HepG2 (cell line): Measurements from ENCODE around the gene EVC. TPM values are rescaled to one million over a fixed set of nuclear protein-coding genes. Genes with fewer than 3 reads are reported as not detected.
A peak's percentile ranks its signal among the peaks of the same experiment; 100 is the strongest.

Experiments
- ARID4A ChIP-seq: sonication (generic); formaldehyde crosslinking; IDR thresholded peaks from 2 replicates; pipeline ENCODE4 v1.5.0; 2020; ENCODE audit warnings: mild to moderate bottlenecking, missing genetic modification reagents, borderline replicate concordance
- ATF5 ChIP-seq: sonication (generic); formaldehyde crosslinking; IDR thresholded peaks from 2 replicates; pipeline ENCODE4 v1.4.0; 2020; ENCODE audit warnings: mild to moderate bottlenecking, low read depth, missing genetic modification reagents
- ATF7-NPFF ChIP-seq: sonication (generic); formaldehyde crosslinking; IDR thresholded peaks from 2 replicates; pipeline ENCODE4 v1.8.1; 2023; ENCODE audit warnings: mild to moderate bottlenecking, low read depth, missing genetic modification reagents, moderate library complexity
- FOXJ3 ChIP-seq: sonication (generic); formaldehyde crosslinking; IDR thresholded peaks from 2 replicates; pipeline ENCODE4 v1.4.0; 2020; ENCODE audit warnings: missing genetic modification reagents, mild to moderate bottlenecking, borderline replicate concordance
- FOXP1 ChIP-seq, 2 experiments: fragments of 450-650 bp in 1 of 2; IDR thresholded peaks; 2 replicates each; pipeline ENCODE4 v1.6.1; 2017 to 2018; ENCODE audit warnings: antibody characterized with exemption in 1 of 2
- GLMP ChIP-seq: sonication (generic); formaldehyde crosslinking; IDR thresholded peaks from 2 replicates; pipeline ENCODE4 v1.9.0; 2021; ENCODE audit warnings: missing genetic modification reagents, mild to moderate bottlenecking, borderline replicate concordance
- GTF3A ChIP-seq: sonication (generic); formaldehyde crosslinking; conservative IDR thresholded peaks from 2 replicates; pipeline ENCODE4 v1.4.0; 2020; ENCODE audit warnings: mild to moderate bottlenecking, missing genetic modification reagents
- KDM1A ChIP-seq: IDR thresholded peaks from 2 replicates; pipeline ENCODE4 v1.6.1; 2016; ENCODE audit warnings: missing compliant biosample characterization
- KDM2A ChIP-seq: sonication (generic); formaldehyde crosslinking; IDR thresholded peaks from 2 replicates; pipeline ENCODE4 v1.4.0; 2020; ENCODE audit warnings: low read depth, missing genetic modification reagents, borderline replicate concordance
- NBN ChIP-seq: fragments of 450-650 bp; conservative IDR thresholded peaks from 2 replicates; pipeline ENCODE4 v1.6.1; 2017
- PAF1 ChIP-seq: IDR thresholded peaks from 2 replicates; pipeline ENCODE4 v1.6.1; 2016; ENCODE audit warnings: missing genetic modification reagents, missing compliant biosample characterization
- RAD21 ChIP-seq: fragments of 450-650 bp; formaldehyde crosslinking; IDR thresholded peaks from 2 replicates; pipeline ENCODE4 v1.5.0; 2020; ENCODE audit warnings: mild to moderate bottlenecking
- RXRA ChIP-seq: sonication (generic); formaldehyde crosslinking; IDR thresholded peaks from 2 replicates; pipeline ENCODE4 v1.5.1; 2020; ENCODE audit warnings: missing genetic modification reagents
- SETDB1 ChIP-seq: sonication (generic); formaldehyde crosslinking; IDR thresholded peaks from 2 replicates; pipeline ENCODE4 v1.5.1; 2020; ENCODE audit warnings: missing genetic modification reagents, mild to moderate bottlenecking, borderline replicate concordance
- SP5 ChIP-seq: IDR thresholded peaks from 2 replicates; pipeline ENCODE4 v1.6.1; 2016; ENCODE audit warnings: low read depth, borderline replicate concordance
- SPEN ChIP-seq: sonication (generic); formaldehyde crosslinking; IDR thresholded peaks from 2 replicates; pipeline ENCODE4 v1.5.1; 2020; ENCODE audit warnings: low read depth, mild to moderate bottlenecking, missing genetic modification reagents
- THRA ChIP-seq: sonication (generic); formaldehyde crosslinking; IDR thresholded peaks from 2 replicates; pipeline ENCODE4 v1.4.0; 2020; ENCODE audit warnings: missing genetic modification reagents, borderline replicate concordance
- TOE1 ChIP-seq: sonication (generic); formaldehyde crosslinking; IDR thresholded peaks from 2 replicates; pipeline ENCODE4 v1.4.0; 2020; ENCODE audit warnings: mild to moderate bottlenecking, missing genetic modification reagents
- ZFAT ChIP-seq: sonication (generic); formaldehyde crosslinking; conservative IDR thresholded peaks from 2 replicates; pipeline ENCODE4 v1.8.1; 2023; ENCODE audit warnings: missing genetic modification reagents, inconsistent platforms
- ZFY ChIP-seq: sonication (generic); formaldehyde crosslinking; IDR thresholded peaks from 2 replicates; pipeline ENCODE4 v1.4.0; 2020; ENCODE audit warnings: missing genetic modification reagents
- ZMAT3 ChIP-seq: sonication (generic); formaldehyde crosslinking; conservative IDR thresholded peaks from 2 replicates; pipeline ENCODE4 v1.7.0; 2021; ENCODE audit warnings: missing genetic modification reagents
- ZNF354B ChIP-seq: sonication (generic); formaldehyde crosslinking; IDR thresholded peaks from 2 replicates; pipeline ENCODE4 v1.8.0; 2022; ENCODE audit warnings: mild to moderate bottlenecking, missing genetic modification reagents
- ZNF572 ChIP-seq: sonication (generic); formaldehyde crosslinking; IDR thresholded peaks from 2 replicates; pipeline ENCODE4 v1.5.1; 2020; ENCODE audit warnings: mild to moderate bottlenecking, missing genetic modification reagents
- ZNF720 ChIP-seq: sonication (generic); formaldehyde crosslinking; IDR thresholded peaks from 2 replicates; pipeline ENCODE4 v1.4.0; 2020; ENCODE audit warnings: missing genetic modification reagents
- ZNF775 ChIP-seq: sonication (generic); formaldehyde crosslinking; IDR thresholded peaks from 2 replicates; pipeline ENCODE4 v1.4.0; 2020; ENCODE audit warnings: missing genetic modification reagents, mild to moderate bottlenecking, moderate library complexity, borderline replicate concordance
- polyA plus RNA-seq, 8 experiments: library from polyadenylated mRNA; depleted of rRNA in 3 of 8; stranded (reverse) in 7 of 8; unstranded in 1 of 8; fragments of >200 nt; fragmentation: Illumina TruSeq in 4 of 8; extraction: Trizol in 4 of 8; gene quantifications; 2 replicates each; pipeline versions ENCODE4 v1.2.1 to v1.2.3, GENCODE V29; 2011 to 2016; ENCODE audit warnings: low read depth in 4 of 8, missing spikeins in 1 of 8, mixed read lengths in 1 of 8; ENCODE audit not compliant: insufficient read depth in 1 of 8
- total RNA-seq, 5 experiments: library from RNA; depleted of rRNA; stranded (reverse); fragments of >200 nt; fragmentation: Illumina TruSeq; extraction: Trizol; gene quantifications; 2 replicates each; pipeline ENCODE4 v1.2.3, GENCODE V29; 2016; ENCODE audit warnings: low read depth in 1 of 5

EVC gene
- total and polyA plus RNA-seq, 2 of the 13 experiments (the other 11 are each of a cell fraction or from before 2014, with no cell fraction given): 3.1 to 4.9 TPM

GRCh38 chr4:5722328-5722727, 11.3 kb downstream of the EVC start (continued):
- no peak for TF ChIP-seq TOE1 (CRISPR knock-in tag)
- peak; percentile 32; the same call in 1 of the 2 replicates for TF ChIP-seq KDM1A (CRISPR knock-in tag)
- peak; percentile 42; the same call in 1 of the 2 replicates for TF ChIP-seq SP5 (CRISPR knock-in tag)
- no peak for TF ChIP-seq RXRA (CRISPR knock-in tag)
- no peak; the same call in 1 of the 2 replicates for TF ChIP-seq ARID4A
- TF ChIP-seq GLMP: no peak
- no peak for TF ChIP-seq ZNF572 (CRISPR knock-in tag)
- TF ChIP-seq RAD21 (CRISPR knock-in tag): no peak
- no peak for TF ChIP-seq SETDB1 (CRISPR knock-in tag)
- TF ChIP-seq ZMAT3 (CRISPR knock-in tag): 0 out of 2 replicates have a peak, but pooled peaks have one; percentile 38
- peak; percentile 87 for TF ChIP-seq THRA
- TF ChIP-seq FOXJ3 (CRISPR knock-in tag): peak; percentile 31; the same call in 1 of the 2 replicates
- no peak for TF ChIP-seq NBN
- TF ChIP-seq ZFAT: no peak
- TF ChIP-seq ZNF775 (CRISPR knock-in tag): no peak
- TF ChIP-seq ATF7-NPFF (CRISPR knock-in tag): no peak
- no peak for TF ChIP-seq PAF1 (CRISPR knock-in tag)
- TF ChIP-seq ZFY (CRISPR knock-in tag): peak; percentile 62; the same call in 1 of the 2 replicates
- 0 out of 2 replicates have a peak, but pooled peaks have one; percentile 19 for TF ChIP-seq KDM2A (CRISPR knock-in tag)
- no peak for TF ChIP-seq ZNF720 (CRISPR knock-in tag)
- TF ChIP-seq SPEN (CRISPR knock-in tag): 0 out of 2 replicates have a peak, but pooled peaks have one; percentile 37
- no peak for TF ChIP-seq ZNF354B (CRISPR knock-in tag)
- no peak for TF ChIP-seq GTF3A (CRISPR knock-in tag)
- TF ChIP-seq FOXP1 (IDR thresholded peaks at IDR 0.05): no peak
- TF ChIP-seq FOXP1 (CRISPR knock-in tag; IDR thresholded peaks at IDR 0.05): peak; percentile 57
- TF ChIP-seq ATF5 (CRISPR knock-in tag): no peak
